GM19023 (cell line): ENCODE results near the gene ABCF3.
A peak's percentile ranks its signal among the peaks of the same experiment; 100 is the strongest.

ENCODE experiments used
- ATAC-seq: cut with Tn5 transposase; IDR thresholded peaks from one replicate; pipeline ENCODE4 v1.9.1; 2021; ENCODE audit warnings: mild to moderate bottlenecking, moderate library complexity; ENCODE audit not compliant: unreplicated experiment

ABCF3 gene

GRCh38 chr3:184166671-184167070 is 19.3 kb upstream of the ABCF3 start:
- no peak for ATAC-seq

- ATAC-seq = no peak
These were observed 18.2 kb upstream of the ABCF3 start for GRCh38 chr3:184167786-184168185.

- ATAC-seq = no peak
These were observed 17.5 kb upstream of the ABCF3 start for GRCh38 chr3:184168363-184169120.

- ATAC-seq = no peak
These were observed 15.8 kb upstream of the ABCF3 start for GRCh38 chr3:184169896-184170875.

GRCh38 chr3:184171562-184171961 is 14.4 kb upstream of the ABCF3 start:
- no peak for ATAC-seq

GRCh38 chr3:184172681-184173373 is 13.2 kb upstream of the ABCF3 start:
- no peak for ATAC-seq

- no peak for ATAC-seq
These were observed 12.7 kb upstream of the ABCF3 start for GRCh38 chr3:184173374-184173722.

GRCh38 chr3:184174284-184174645 is 11.7 kb upstream of the ABCF3 start:
- ATAC-seq = no peak

GRCh38 chr3:184174646-184175492 is 11.1 kb upstream of the ABCF3 start, which contains the start of gene AP2M1:
Gene AP2M1 (plus strand): TSS chr3:184174855. CDS start chr3:184176994, 2,139 bp downstream.
- peak; percentile 97 for ATAC-seq

- no peak for ATAC-seq
These were observed 10.5 kb upstream of the ABCF3 start for GRCh38 chr3:184175506-184175905.

GRCh38 chr3:184175981-184176376 is 10.0 kb upstream of the ABCF3 start:
- no peak for ATAC-seq

- no peak for ATAC-seq
These were observed 9.3 kb upstream of the ABCF3 start for GRCh38 chr3:184176377-184177330.

GRCh38 chr3:184177331-184177731 is 8.7 kb upstream of the ABCF3 start:
- ATAC-seq = no peak

GRCh38 chr3:184177767-184178306 is 8.2 kb upstream of the ABCF3 start:
- ATAC-seq = no peak

GRCh38 chr3:184178521-184179138 is 7.4 kb upstream of the ABCF3 start:
- no peak for ATAC-seq

GRCh38 chr3:184180165-184180564 is 5.8 kb upstream of the ABCF3 start:
- ATAC-seq = no peak

GRCh38 chr3:184181596-184181995 is 4.4 kb upstream of the ABCF3 start:
- ATAC-seq = no peak

GRCh38 chr3:184183679-184184078 is 2.3 kb upstream of the ABCF3 start:
- ATAC-seq = no peak
